GM18870 (cell line): ENCODE measurements around the gene ABI3BP.
A peak's percentile ranks its signal among the peaks of the same experiment; 100 is the strongest.

ENCODE experiments used
- ATAC-seq: cut with Tn5 transposase; IDR thresholded peaks from one replicate; pipeline ENCODE4 v1.9.1; 2021; ENCODE audit warnings: moderate library complexity; ENCODE audit not compliant: unreplicated experiment

The ABI3BP gene

DNA sequence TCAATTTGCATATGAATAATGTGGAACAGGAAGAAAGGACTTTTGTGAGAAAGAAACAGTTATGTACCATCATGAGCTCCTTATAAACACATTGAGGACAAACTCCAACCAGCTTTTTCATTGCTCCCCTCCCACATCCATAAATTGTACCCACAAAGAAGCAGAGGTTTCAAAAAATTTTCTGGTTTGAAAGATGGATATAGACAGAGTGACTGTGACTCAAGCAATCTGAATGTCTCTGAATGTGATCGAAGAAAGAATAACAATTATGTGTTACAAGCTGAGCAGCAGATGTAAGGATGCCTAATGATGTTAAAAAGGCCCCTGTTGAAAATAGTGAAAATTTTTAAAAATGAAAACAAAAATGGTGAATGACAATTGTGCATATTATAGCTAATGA is 156.6 kb downstream of the ABI3BP start:
- ATAC-seq, result no peak

DNA sequence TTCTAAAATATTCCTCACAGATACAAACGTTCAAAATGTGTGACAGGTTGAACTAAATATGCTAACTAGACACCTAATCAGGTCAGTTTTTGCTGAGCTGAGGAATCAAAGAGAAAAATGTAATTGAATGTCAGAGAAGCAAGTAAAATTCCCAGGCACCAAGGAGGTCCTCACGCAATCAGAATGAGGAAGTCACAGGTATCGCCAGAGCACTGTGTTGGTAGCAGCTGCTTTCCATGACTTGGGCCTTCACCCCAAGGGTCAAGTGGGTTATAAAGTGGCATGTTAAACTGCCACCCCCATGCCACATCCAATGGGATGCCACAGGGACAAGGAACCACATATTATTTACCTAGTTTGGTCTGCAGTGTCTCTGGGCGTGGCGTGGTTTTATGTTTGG is 158.9 kb downstream of the ABI3BP start:
- no peak for ATAC-seq

DNA sequence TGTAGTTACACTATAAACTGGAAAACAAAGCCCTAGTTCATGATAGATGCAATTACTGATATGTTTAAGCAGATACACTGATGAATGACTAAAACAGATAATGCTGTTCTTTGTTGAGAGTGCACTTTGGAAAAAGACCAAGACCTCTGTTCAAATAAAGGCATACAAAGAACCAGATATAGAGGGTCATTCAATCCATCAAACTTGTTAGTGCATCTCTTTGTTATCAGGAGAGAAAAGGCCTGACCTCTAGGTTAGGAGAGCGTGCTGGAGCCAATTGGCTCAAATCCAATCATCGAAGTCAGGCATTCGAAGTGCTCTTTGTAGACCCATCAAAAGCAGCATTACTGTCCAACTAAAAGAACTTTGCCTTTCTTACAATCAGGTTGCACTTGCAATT is 159.7 kb downstream of the ABI3BP start:
- no peak for ATAC-seq

DNA sequence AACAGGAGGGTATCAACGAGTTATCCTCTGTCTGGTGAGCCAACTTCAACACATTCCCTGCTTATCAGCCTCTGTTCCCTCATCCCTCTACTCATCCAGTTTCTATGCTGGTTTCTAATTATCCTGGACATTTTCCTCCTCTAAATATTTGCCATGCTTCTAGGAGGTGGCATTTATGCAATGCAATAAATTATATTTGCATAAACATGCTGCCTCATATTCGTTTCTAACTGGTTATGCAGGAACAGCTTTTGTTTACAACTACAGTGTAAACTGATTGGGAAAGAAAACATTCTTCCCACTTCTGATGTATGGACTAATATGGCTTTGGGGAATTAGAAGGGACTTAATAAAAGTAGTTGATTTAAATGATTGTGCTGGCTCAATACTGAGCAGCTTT is 161.6 kb downstream of the ABI3BP start:
- no peak for ATAC-seq

DNA sequence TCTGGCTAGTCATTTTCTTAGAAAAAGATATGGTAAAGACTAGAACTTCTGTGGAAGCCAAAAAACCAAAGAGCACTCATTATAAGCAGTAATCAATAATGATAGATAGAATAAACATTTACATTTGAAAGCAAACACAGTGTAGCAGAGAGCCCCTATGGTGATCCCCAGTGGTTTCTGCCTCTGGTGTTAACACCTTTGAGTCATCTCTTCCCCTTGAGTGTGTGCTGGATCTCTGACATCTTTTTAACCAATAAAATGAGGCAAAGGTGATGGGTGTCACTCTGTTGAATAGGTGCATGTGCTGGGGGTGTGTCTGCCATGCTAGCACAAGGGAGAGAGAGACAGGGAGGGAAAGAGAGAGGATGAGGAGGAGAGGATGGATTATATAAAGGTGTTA is 162.3 kb downstream of the ABI3BP start:
- ATAC-seq, result no peak

DNA sequence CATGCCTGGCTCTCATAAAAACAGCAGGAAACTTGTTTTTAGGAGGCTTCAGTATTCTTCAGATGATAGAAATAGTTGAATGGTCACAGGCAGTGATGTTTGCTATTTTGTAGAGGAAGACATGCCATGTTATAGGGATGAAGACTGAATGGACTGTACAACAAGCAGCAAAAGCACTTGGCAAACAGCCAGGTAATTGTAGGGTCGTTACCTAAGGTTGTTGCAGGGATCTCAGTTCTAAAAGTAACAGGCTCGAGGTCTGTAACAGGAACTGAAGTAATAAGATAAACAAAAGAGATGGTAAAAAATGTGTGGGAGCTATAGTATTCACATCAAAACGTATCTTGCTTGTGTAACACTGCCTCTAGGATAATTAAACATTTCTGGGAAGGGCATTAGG is 167.6 kb downstream of the ABI3BP start:
- no peak for ATAC-seq

DNA sequence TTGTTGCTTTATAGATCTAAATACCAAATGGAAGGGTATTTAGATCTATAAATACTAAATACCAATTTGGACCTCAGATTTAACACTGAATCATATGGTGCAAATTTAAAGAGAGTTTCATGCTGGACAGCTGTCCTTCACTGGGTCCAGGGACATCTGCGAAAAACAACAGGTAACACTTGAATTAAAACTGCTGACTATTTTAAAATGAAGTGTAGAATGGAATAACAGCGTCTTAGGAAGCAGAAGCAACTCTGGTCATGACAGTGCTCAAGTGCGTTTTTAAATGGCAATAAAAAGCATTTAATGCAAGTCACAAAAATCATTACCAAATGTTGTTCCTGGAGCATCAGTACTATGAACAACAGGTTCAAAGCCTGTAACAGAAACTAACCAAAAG is 177.6 kb downstream of the ABI3BP start:
- ATAC-seq, result no peak

DNA sequence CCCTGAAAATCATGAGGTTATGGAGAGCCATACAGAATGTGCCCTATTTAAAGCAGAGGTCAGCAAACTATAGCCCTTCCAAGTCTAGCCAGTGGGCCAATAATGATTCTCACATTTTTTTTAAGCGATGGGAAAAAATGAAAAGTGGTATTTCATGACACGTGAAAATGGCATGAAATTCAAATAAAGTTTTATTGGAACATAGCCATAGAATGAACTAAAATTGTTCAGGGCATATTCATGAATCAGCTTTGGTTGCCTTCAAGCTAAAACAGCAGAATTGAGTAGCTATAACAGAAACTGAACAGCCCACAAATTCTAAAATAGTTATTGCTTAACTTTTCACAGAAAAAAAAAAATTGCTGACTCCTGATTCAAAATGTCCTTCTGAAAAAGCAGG is 179.4 kb downstream of the ABI3BP start:
- ATAC-seq, result no peak

DNA sequence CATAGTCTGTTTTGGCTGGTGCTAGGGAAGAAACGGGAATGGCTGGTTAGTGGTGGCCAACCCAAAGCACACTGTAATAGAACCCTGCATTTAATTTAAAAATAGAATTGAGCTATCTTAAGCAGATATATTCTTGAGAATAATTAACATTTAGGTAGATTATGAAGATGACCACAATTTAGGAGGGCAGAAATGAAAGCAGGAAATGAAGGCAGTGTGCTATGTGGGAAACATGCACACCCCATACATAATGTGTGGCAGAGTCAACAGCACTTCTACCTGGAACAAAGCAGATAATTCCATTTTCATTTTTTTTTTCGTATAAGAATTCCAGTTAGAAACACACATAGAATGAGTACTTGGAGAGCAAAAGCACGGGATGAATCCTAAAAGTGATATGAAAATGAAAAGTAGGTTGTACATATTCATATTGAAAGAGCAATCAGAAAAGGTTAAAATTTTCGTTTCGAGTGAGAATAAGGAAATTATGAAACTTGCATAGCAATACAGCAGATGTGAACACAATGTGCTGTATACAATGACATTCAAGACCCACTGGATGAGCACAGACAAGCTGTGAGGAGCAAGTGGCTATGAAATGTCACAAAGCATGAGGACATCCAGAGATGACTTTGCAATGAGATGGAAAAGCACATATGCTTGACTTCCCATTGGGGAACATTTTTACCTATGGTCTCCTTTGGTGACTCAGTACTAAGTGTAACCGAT is 181.3 kb downstream of the ABI3BP start:
- ATAC-seq, result peak; percentile 74

DNA sequence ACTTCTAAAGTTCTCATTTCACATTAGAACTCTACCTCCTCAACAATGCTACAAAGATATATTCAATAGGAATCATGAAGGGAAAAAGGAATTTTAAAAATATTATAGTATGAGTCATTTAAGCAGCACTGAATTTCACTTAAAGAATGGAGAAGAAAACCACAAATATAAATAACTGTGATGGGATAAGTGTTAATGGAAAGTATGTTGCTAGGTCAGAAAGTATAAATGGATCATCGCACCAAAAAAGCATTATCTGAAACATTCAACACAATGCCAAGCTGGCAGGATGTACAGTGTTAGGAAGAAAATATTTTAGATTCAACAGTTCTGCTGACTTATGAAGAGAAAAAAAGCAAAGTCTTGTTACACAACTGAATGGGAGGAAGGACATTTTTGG is 182.6 kb downstream of the ABI3BP start:
- ATAC-seq, result no peak

DNA sequence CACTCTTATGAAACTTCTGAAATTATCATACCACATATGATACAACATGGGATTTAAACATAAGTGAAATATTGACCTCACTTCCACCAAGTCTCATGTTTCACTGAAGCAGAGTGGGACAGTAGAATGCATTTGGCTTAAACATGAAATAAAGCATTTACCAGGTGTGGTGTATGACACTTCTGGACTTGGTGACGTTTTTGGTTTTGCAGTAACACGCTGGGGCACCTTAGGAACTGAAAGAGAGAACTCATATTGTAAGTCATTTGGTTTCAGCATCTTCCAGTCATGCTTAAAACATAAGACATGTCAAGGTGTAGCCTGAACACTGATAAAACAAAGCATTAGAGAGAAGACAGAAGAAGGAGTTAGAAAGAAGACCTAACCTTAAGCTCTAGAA is 188.6 kb downstream of the ABI3BP start:
- ATAC-seq, result no peak

DNA sequence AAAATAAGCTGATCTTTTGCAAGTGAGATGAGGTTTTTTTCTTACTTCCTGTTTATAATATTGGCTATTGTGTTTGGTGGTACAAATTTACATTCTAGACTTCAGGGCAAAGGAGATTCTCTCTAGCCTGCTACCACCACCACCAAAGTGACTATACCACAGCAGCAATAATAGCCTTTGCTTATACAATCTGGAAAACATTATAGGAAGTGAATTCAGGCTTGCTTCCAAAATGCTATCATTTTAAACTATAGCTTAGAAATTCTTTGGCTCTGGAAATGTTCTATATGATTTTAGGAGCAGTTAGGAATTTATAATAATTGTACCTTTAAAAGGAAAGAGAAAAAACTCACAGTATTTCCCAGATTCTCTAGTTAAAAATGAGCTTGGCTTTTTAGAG is 189.5 kb downstream of the ABI3BP start:
- no peak for ATAC-seq

DNA sequence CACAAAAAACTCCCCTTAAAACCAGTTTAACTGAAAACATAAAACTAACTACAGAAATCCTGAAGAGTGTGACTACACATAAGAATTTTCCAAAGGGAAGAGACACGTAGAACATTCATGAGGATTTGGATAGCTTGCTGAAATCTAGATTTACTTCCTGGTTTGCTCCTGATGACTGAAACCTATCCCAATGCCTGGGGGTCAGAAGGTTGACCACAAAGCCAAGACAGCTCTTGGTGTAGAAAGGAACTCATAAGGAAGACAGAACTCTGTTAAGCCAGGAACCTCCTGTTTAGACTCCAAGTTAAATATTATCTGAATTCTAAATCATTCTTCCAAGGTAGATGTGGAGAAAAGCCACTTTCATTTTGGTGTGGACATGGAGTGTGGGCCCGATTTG is 191.1 kb downstream of the ABI3BP start:
- no peak for ATAC-seq

DNA sequence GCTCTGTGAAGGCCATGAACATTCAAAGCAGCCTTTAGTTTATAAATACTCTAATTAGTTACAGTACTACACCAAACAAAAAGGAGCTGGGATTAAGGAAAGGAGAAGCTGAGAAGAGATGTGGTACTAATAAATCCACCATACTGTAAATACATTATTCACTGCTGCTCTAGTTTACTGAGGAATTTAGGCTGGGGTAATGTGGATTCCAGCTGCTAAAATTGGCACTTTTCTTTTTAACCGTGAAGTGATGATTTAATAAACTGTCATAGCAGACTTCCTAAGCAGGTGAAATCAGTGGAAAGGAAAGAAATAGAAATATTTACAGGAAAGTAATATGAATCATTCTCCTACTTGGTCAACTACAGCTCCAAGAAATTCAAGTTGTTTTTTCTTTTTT is 195.2 kb downstream of the ABI3BP start:
- no peak for ATAC-seq

DNA sequence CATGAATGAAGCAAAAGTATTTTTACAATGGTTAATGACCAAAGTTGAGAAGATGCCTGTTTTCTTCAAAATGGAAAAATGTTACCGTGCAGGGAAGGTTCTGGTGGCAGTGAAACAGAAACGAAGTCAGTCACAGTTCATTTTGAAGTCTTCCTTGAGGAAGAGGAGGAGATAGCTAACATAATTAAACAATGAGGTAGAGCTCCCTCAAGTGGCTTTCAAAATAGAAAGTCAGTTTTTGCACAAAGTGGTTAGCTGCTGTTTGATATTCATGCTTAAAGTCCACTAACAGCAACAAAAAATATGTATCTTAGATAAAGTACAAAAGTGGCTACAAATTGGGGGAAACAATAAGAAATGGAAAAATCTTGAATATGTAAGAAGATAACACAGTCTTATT is 196.7 kb downstream of the ABI3BP start:
- ATAC-seq, result peak; percentile 82

DNA sequence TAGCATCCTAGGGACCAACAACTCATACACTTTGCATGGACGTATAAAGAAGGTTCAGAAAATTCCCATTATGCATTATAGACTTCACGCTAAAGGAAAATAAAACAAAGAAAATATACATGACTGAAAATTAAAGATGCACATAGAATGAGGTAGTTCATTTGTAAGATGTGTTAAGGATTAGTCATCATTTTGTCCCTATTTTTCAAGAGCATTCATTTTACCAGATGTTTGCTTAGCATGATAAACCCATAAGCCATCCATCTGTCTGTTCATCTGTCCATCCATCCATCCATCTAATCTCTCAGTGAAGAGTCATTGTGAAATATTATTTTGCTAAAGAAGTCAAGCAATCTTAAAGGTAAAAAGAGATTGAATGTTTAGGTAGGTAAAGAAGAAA is 203.6 kb downstream of the ABI3BP start:
- no peak for ATAC-seq

DNA sequence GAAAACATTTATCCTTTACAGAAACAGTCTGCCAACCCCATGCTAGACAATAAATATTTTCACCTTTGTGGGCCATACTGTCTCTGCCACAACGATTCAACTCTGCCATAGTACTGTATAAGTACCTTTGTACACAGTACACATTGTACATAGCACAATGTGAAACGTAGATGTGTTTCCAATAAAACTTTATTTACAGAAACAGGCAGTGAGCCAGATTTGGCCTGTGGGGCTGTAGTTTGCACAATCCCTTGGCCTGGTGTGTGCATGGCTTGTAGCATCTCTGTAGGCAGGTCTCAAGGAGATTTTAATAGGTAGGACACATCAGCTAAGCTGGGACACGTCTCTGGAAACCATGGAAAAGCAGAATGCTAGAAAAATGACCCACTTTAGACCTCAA is 209.6 kb downstream of the ABI3BP start:
- no peak for ATAC-seq

DNA sequence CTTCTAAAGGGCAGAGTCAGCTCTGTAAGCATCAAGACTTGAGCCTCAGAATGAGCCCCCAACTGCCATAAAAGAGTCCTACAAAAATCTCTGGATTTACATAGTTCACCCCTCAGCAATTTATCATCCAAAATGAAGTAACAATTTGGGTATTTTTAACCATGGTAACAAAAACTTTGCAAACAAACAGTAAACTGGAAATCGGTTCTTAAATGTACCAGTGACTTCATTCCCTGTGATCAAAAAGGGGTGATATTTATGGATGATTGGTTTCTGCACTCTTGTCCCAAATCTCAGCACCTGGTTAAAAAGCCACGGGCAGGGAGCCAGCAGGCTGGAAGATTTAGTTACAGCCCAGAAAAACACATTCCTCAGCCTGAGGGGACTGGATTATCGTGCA is 210.3 kb downstream of the ABI3BP start:
- ATAC-seq, result no peak

DNA sequence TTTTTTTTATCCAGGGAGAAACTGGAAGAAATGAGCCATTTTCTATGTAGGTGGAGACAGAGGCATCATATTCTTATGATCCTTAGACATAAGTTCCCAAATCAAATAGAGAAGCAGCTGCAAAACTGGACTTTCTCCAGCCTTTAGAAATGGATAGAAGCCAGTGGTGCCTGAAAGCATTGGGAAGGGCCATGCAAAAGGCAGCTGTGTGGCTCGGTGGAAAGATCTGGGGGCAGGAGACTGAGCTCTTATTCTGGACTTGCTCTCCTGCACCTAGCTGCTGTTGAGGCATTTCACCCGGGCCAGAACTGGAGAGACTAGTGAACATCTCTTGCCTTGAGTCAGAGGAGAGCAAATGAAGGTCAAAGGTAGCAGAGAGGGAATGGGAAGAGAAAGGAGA is 210.9 kb downstream of the ABI3BP start:
- no peak for ATAC-seq

DNA sequence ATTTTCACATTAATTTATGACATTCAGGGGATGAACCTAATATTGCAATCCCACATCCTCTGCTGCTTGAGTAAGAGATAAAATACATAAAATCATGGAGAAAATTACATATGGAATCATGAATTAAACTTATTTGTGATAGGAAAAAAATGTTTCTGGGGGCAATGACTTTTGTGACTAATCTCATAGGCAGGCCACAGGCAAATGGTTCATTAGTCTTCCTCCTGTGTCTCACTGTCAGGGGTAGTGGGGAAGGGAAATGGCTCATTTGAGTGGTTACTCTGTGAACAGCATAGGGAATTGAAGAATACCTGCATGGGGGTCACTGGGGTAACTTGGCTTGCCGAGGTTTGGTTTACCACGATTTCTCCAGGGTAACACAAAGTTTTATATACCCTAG is 211.9 kb downstream of the ABI3BP start:
- no peak for ATAC-seq

DNA sequence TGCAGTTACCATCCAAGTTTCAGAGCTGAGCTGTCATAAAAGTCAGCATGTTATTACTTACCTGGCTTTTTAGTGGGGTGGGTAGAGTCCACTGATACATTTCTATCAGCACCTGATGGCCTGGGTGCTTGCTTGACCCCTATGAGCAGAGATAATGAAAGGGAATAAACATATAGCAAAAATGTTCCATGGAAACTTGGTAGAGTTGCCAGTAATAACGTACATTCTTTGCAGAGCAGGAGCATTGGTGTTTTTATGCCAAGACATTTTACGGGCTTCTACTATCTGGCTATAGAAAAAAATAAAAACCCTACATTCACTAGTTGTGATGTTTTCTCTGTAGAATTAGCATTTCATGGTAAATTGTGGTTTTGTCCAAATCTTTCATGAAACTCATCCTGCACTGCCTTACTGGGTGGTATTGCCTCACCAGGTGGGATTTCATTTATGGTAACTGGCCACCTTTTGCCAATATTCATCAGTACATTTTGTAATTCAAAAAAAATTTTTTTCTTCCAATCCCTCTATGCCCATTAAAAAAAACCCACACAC is 213.1 kb downstream of the ABI3BP start:
- no peak for ATAC-seq

DNA sequence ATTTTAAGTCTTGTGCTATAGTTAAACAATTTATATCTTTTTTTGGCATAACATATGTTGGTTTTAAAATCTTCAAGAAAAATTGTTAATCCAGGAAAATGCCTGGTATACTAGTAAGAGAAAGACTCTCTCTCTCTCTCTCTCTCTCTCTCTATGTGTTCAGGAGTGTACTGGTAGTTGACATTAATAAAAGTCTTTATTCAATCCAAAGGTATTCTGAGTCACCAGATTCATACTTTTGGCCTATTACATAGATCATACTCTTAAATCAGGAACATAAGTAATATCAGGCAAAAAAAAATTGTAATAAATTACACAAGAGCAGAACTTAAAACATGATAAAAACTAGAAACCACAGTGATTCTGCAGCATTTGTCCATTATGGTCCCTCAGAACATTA is 213.7 kb downstream of the ABI3BP start:
- no peak for ATAC-seq

DNA sequence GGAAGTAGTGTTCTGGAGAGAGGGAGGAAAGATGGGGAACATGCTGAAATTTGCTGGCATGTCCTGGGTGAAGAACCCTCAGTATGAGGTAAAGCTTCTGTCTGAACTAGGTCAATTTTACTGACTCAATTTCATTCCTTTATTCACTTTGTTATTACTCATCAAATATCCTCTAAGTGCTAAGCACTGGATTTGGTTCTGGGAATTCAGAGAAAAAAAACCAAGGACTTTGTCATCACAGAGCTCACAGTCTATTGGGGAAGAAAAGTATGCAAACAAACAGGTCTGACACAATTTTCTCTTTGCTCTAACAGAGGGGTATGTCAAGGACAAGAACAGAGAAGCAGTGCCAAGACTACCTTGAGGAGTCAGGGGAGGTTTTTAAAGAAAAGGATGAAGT is 215.9 kb downstream of the ABI3BP start:
- ATAC-seq, result no peak
